ENCODE results near the gene PPA1. TPM values are rescaled to one million over a fixed set of nuclear protein-coding genes. Genes with fewer than 3 reads are reported as not detected.

PPA1 gene
- total RNA-seq: 100 to 1,000 TPM; 147 to 169 (median 150) TPM

DNA sequence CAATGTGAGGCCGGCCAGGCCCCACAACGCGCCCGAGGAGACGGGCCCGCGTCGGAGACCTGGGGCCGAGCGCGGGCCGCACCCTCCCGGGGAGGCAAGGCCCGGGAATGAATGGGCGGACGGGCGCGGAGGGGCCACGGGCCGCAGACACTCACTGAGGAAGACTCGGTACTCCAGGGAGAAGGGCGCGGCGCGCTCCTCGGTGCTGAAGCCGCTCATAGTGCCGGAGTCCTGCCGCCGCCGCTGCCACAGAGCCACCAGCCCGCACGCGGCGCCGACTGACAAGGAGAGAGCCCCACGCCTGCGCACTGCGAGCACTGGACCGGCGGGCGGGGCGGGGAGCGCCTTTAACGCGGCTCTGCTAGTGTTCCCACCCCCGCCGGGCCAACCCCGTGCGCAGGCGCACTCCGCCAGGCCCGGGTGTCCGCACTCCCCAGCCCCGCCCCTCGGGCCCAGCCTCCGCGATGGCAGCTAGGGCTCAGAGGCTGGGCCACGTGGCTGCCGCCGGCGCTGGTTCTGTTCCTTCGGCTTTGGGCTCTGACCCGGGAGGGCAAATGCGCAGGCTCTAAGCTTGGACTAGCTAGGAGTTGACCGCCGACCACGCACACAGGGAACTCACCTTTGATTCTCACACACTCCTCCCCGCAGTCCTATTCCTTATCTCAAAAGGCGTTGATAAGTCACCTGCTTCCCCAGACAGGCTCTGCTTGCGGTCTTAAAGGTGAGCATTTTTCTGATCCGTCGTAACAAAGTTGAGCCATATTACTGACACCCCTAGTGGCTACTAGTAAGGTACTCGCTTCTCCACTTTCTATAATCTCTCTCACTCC lies at the start of gene PPA1:
Gene PPA1 (minus strand): TSS at position 321 of the 830 bp plus-strand sequence. CDS start 102 bp downstream, at position 219.
- Histone ChIP-seq H3K4me3 (peak within 1 kb of the TSS; percentile 86 to 96 (median 94)), H3K27me3 (no peaks in the 10 kb centered on the region), H3K27ac (peak within 1 kb of the TSS; percentile 77 to 92 (median 88)), H3K9me3 (no peaks in the 10 kb centered on the region), H3K36me3 (peaks cover 0 to 4% (median 0%) of the 10 kb centered on the region in 3 donors), H3K4me1 (peaks cover 0 to 30% (median 5%) of the 10 kb centered on the region in 4 donors)
- 1 to 2% methylated on average over 34 to 56 of the region's 74 CpGs for WGBS, 2 donors
- TF ChIP-seq EP300 (IDR thresholded peaks at IDR 0.05): peak; percentile 70 to 94
- TF ChIP-seq, protein P1, sequence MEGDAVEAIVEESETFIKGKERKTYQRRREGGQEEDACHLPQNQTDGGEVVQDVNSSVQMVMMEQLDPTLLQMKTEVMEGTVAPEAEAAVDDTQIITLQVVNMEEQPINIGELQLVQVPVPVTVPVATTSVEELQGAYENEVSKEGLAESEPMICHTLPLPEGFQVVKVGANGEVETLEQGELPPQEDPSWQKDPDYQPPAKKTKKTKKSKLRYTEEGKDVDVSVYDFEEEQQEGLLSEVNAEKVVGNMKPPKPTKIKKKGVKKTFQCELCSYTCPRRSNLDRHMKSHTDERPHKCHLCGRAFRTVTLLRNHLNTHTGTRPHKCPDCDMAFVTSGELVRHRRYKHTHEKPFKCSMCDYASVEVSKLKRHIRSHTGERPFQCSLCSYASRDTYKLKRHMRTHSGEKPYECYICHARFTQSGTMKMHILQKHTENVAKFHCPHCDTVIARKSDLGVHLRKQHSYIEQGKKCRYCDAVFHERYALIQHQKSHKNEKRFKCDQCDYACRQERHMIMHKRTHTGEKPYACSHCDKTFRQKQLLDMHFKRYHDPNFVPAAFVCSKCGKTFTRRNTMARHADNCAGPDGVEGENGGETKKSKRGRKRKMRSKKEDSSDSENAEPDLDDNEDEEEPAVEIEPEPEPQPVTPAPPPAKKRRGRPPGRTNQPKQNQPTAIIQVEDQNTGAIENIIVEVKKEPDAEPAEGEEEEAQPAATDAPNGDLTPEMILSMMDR (IDR thresholded peaks at IDR 0.05): peak in 2 of 5 experiments; percentile 27 to 32
- peak; percentile 69 to 92 for TF ChIP-seq POLR2A (IDR thresholded peaks at IDR 0.05)
- DNase-seq (ENCODE audit: low spot score in 2 of 2): peak; percentile 94 to 97

DNA sequence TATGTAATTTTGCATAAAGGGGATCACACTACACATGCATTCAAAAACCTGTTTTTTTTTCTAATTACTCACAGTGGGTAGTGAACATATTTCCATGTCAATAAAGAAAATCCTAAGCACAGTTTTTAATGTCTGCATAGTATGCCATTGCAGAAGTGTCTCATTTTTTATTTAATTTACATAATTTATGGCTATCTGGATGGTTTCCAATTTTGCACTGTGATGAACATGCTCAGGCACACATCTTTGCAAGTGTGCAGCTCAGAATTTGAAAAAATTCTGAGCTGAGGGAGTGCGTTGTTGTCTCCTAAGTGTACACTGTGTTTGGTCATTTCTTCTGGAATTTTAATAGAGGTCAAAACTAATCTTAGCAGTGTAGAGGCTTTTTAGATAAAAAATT lies 48.4 kb upstream of the PPA1 start:
- no peak overlapping the region for H3K4me3 ChIP-seq
- DNase-seq (ENCODE audit: low spot score in 2 of 2): no peak
- H3K4me1 ChIP-seq: peaks cover 0 to 9% (median 6%) of the 10 kb centered on the region in 4 donors
- H3K27me3 ChIP-seq: peaks cover 0 to 53% of the 10 kb centered on the region in 2 donors
- no peaks in the 10 kb centered on the region for H3K36me3 ChIP-seq
- TF ChIP-seq, protein P1 (IDR thresholded peaks at IDR 0.05): no peak
- TF ChIP-seq EP300 (IDR thresholded peaks at IDR 0.05) (no peak), POLR2A (IDR thresholded peaks at IDR 0.05) (no peak)
- H3K9me3 ChIP-seq: no peaks in the 10 kb centered on the region
- H3K27ac ChIP-seq: no peak overlapping the region
- 48 to 53% methylated on average over 1 of the region's 1 CpG for WGBS, 2 donors

DNA sequence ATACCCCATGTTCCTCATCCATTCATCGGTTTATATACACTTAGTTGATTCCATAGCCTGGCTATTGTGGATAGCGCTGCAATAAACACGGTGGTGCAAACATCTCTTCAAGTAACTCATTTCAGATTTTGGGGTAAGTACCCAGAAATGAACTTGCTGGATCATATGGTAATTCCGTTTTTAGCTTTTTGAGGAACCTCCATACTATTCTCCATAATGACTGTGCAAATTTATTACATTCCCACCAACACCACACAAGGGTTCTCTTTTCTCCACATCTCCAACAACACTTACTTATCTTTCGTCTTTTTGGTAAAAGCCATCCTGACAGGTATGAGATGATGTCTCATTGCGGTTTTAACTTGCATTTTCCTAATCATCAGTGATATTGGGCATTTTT lies 46.9 kb upstream of the PPA1 start:
- 92 to 97% methylated on average over 6 of the region's 6 CpGs for WGBS, 2 donors

DNA sequence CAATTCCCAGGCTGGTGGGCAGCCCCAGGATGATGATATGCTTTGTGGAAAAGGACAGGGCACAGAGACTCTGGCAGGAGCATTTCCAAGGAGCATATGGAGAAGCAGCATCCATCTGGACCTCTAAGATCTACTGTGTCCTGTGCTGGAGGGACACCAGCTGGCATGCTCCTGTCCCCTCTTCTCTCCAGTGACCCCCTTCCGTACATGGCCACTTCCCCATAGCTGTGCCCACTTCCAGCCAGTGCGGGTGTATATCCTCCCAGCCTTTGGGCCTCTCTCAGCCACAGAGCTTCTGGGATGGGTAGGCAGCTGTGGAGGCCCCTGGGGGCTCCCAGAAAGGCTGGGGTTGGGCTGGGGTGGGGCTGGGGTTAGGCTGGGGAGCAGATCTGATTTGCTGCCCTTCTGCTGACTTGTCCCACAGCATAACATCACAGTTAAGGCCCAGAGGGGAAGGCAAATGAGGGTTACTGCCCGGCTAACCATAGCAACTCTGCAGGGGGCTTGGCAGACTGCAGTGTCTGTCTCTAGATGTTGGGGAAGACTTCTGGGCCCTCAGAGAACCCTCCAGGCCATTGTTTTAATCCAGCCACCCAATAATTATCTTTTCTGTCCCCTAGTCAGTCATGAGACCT lies 44.3 kb upstream of the PPA1 start:
- DNase-seq (ENCODE audit: low spot score in 2 of 2): no peak
- H3K36me3 ChIP-seq: no peaks in the 10 kb centered on the region
- WGBS, 2 donors: 78 to 90% methylated on average over 3 of the region's 3 CpGs
- H3K4me3 ChIP-seq: no peak overlapping the region
- no peak overlapping the region for H3K27ac ChIP-seq
- peaks cover 0 to 6% (median 0%) of the 10 kb centered on the region in 4 donors for H3K9me3 ChIP-seq
- peaks cover 0 to 13% of the 10 kb centered on the region in 2 donors for H3K27me3 ChIP-seq
- no peak for TF ChIP-seq EP300 (IDR thresholded peaks at IDR 0.05)
- TF ChIP-seq POLR2A (IDR thresholded peaks at IDR 0.05): no peak
- TF ChIP-seq, protein P1 (IDR thresholded peaks at IDR 0.05): no peak
- peaks cover 0 to 25% (median 3%) of the 10 kb centered on the region in 4 donors for H3K4me1 ChIP-seq

More for the DNA sequence above, 46.9 kb upstream of the PPA1 start:
- DNase-seq (ENCODE audit: low spot score in 2 of 2): no peak
- no peak overlapping the region for H3K4me3 ChIP-seq
- H3K4me1 ChIP-seq: peaks cover 0 to 9% (median 7%) of the 10 kb centered on the region in 4 donors
- H3K27me3 ChIP-seq: peaks cover 0 to 39% of the 10 kb centered on the region in 2 donors
- TF ChIP-seq POLR2A (IDR thresholded peaks at IDR 0.05) (no peak), EP300 (IDR thresholded peaks at IDR 0.05) (no peak)
- TF ChIP-seq, protein P1 (IDR thresholded peaks at IDR 0.05): no peak
- H3K27ac ChIP-seq: no peak overlapping the region
- H3K36me3 ChIP-seq: no peaks in the 10 kb centered on the region
- H3K9me3 ChIP-seq: peaks cover 0 to 6% (median 0%) of the 10 kb centered on the region in 4 donors
